Lower lobe of right lung (tissue), 2 donors: ENCODE measurements around the gene CDH15. TPM values are rescaled to one million over a fixed set of nuclear protein-coding genes. Genes with fewer than 3 reads are reported as not detected.
"Not testable (repeated sequence)": the region's sequence is repeated elsewhere in the genome, so short reads cannot be mapped to it uniquely, and the experiment has no call there.

Source experiments
- ATAC-seq, 2 donors: fragments of 200-7000 bp; cut with Tn5 transposase; one replicate each; pipeline ENCODE4 v1.9.1; 2020 to 2022; ENCODE audit warnings: mild to moderate bottlenecking in 2 of 2, moderate library complexity in 2 of 2
- DNase-seq: peaks from one replicate; pipeline ENCODE4 v3.0.0-alpha.2; 2020
- H3K27ac ChIP-seq: fragments of 200-600 bp; one replicate; pipeline ENCODE4 v1.8.0; 2022
- H3K27me3 ChIP-seq: fragments of 200-600 bp; one replicate; pipeline ENCODE4 v1.8.0; 2022; ENCODE audit warnings: low read depth
- H3K36me3 ChIP-seq: fragments of 200-600 bp; one replicate; pipeline ENCODE4 v1.8.0; 2022; ENCODE audit warnings: mild to moderate bottlenecking
- H3K4me1 ChIP-seq: fragments of 200-600 bp; one replicate; pipeline ENCODE4 v1.8.0; 2022
- H3K4me3 ChIP-seq: fragments of 200-600 bp; one replicate; pipeline ENCODE4 v1.8.0; 2022; ENCODE audit warnings: mild to moderate bottlenecking
- H3K9me3 ChIP-seq: fragments of 200-600 bp; one replicate; pipeline ENCODE4 v1.8.0; 2022
- intact Hi-C: fragments of 100-400 bp; cut with DNase I; formaldehyde crosslinking; loops from one replicate; pipeline ENCODE4 v1.11.0; 2022
- total RNA-seq: library from RNA; stranded (reverse); fragmentation: NEBNext Ultra II Directional; extraction: Animal tissue kit (Norgen Biotek cat#: 25700); gene quantifications from one replicate; pipeline ENCODE4 v1.2.1, GENCODE V29; 2021
- TF ChIP-seq, protein P1 (sequence below): fragments of 200-600 bp; IDR thresholded peaks from one replicate; pipeline ENCODE4 v1.8.0; 2022; ENCODE audit warnings: antibody characterized with exemption, mild to moderate bottlenecking
- donor health status: DM: no; HTN: yes; CAD: no; lungs with severe emphysema.

The CDH15 gene
- total RNA-seq, 1 donor from 2014 or later, result 0.50 TPM

DNA sequence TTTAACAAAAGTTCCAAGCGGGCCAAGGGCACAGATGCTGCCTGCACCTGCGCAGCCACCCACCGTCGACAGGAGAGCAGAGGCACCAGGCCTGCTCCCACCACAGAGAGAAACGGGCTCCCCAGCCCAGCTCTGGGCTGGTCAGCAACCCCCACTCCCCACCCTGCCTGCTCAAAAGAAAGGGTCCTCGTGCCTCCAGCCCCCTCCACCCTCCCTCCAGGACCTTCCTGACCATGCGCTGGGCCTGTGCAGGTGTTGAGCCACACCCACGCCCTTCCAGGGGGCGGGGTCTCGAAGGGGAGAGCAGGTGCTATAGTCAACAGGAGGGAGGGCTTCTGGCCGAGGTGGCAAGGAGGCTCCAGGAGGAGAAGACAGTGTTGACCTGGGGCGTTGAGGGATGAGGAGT is 71.2 kb downstream of the CDH15 start:
- Histone ChIP-seq H3K27me3 (no peaks in the 10 kb centered on the region), H3K4me1 (peaks cover 16% of the 10 kb centered on the region), H3K27ac (no peak overlapping the region), H3K9me3 (no peaks in the 10 kb centered on the region), H3K4me3 (no peak overlapping the region), H3K36me3 (no peaks in the 10 kb centered on the region)
- ATAC-seq (no peak), DNase-seq (no peak)
- TF ChIP-seq, protein P1, sequence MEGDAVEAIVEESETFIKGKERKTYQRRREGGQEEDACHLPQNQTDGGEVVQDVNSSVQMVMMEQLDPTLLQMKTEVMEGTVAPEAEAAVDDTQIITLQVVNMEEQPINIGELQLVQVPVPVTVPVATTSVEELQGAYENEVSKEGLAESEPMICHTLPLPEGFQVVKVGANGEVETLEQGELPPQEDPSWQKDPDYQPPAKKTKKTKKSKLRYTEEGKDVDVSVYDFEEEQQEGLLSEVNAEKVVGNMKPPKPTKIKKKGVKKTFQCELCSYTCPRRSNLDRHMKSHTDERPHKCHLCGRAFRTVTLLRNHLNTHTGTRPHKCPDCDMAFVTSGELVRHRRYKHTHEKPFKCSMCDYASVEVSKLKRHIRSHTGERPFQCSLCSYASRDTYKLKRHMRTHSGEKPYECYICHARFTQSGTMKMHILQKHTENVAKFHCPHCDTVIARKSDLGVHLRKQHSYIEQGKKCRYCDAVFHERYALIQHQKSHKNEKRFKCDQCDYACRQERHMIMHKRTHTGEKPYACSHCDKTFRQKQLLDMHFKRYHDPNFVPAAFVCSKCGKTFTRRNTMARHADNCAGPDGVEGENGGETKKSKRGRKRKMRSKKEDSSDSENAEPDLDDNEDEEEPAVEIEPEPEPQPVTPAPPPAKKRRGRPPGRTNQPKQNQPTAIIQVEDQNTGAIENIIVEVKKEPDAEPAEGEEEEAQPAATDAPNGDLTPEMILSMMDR, result no peak
- intact Hi-C loops, result no loop called here

DNA sequence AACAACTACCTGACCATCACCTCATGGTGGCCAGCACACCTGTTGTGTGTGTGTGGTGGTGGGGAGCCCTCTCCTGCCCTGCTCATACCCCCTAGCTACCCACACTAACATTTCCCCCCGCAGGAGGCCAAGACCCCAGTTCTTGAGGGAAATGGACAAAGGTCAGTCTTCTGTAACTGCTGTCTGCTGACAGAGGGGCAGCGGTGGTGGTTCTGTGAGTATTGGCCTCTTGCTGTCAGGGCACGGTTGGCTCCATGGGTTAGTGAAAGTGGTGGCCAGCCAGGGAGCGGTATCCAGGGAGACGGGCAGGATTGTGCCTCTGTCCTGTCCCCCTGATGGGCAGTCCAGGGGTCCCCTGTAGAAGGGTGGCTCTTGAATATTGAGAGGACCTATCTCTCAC is 72.1 kb downstream of the CDH15 start:
- intact Hi-C loops, result no loop called here
- peak overlapping the region; percentile 81 for H3K27ac ChIP-seq
- no peaks in the 10 kb centered on the region for H3K9me3 ChIP-seq
- no peaks in the 10 kb centered on the region for H3K36me3 ChIP-seq
- H3K4me3 ChIP-seq, result no peak overlapping the region
- DNase-seq (peak; percentile 36), ATAC-seq (no peak)
- H3K4me1 ChIP-seq, result peaks cover 16% of the 10 kb centered on the region
- no peaks in the 10 kb centered on the region for H3K27me3 ChIP-seq
- TF ChIP-seq, protein P1, result no peak

DNA sequence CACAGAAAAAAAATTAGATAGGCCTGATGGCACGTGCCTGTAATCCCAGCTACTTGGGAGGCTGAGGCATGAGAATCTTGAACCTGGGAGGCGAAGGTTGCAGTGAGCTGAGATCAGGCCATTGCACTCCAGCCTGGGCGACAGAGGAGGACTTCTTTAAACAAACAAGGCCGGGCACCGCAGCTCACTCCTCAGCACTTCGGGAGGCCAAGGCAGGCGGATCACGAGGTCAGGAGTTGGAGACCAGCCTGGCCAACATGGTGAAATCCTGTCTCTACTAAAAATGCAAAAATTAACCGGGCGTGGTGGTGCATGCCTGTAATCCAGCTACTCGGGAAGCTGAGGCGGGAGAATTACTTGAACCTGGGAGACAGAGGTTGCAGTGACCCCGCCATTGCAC is 72.7 kb downstream of the CDH15 start:
- DNase-seq, intact Hi-C loops, H3K4me3 ChIP-seq, H3K27me3 ChIP-seq, H3K9me3 ChIP-seq, H3K36me3 ChIP-seq, ATAC-seq: not testable (repeated sequence)
- H3K4me1 ChIP-seq, result peaks cover 16% of the 10 kb centered on the region
- H3K27ac ChIP-seq, result peak overlapping the region; percentile 81

DNA sequence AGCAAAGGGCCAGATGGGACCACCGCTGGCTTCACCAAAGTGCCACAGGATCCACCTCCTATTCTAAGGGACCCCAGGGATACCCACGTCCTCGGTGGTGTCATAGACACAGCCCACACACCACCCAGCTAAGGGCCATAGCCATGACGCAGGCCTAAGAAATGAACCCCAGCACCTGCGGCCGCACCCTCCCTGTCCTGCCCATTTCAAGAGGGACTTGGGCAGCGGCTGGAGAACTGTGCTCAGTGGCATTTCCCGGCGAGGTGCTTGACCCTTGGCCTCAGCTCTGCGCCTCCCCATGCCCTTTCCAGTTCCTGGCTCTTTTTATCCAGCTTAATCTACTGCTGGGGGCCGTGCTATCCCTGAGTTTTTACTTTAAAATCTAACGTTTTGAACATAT is 73.2 kb downstream of the CDH15 start:
- H3K27me3 ChIP-seq, result no peaks in the 10 kb centered on the region
- ATAC-seq (peak; percentile 56 to 68), DNase-seq (peak; percentile 88)
- no peak overlapping the region for H3K4me3 ChIP-seq
- no peaks in the 10 kb centered on the region for H3K9me3 ChIP-seq
- intact Hi-C loops, result no loop called here
- H3K4me1 ChIP-seq, result peaks cover 16% of the 10 kb centered on the region
- no peaks in the 10 kb centered on the region for H3K36me3 ChIP-seq
- H3K27ac ChIP-seq, result peak overlapping the region; percentile 81
- TF ChIP-seq, protein P1, result no peak

Other genes with a start within 250 kb of the CDH15 start
- 14.3 TPM for gene CBFA2T3, start 194.5 kb upstream of the CDH15 start, total RNA-seq
- gene ACSF3, start 77.9 kb upstream of the CDH15 start, total RNA-seq, result 31.7 TPM
- gene SLC22A31, start 28.8 kb downstream of the CDH15 start, total RNA-seq, result 132 TPM
- gene ZNF778, start 46.0 kb downstream of the CDH15 start, total RNA-seq, result 9.7 TPM